GM12891 (cell line): ENCODE data around the gene RIGI.

ENCODE experiments used
- POLR2A ChIP-seq: IDR thresholded peaks from 2 replicates; pipeline ENCODE4 v1.6.1; 2011; ENCODE audit warnings: low read depth, low read length, control low read depth
- POLR2AphosphoS5 ChIP-seq: IDR thresholded peaks from 2 replicates; pipeline ENCODE4 v1.6.1; 2011; ENCODE audit warnings: low read depth, low read length, control low read depth
- TAF1 ChIP-seq: IDR thresholded peaks from 2 replicates; pipeline ENCODE4 v1.6.1; 2011; ENCODE audit warnings: low read depth, low read length, control low read depth

DNA sequence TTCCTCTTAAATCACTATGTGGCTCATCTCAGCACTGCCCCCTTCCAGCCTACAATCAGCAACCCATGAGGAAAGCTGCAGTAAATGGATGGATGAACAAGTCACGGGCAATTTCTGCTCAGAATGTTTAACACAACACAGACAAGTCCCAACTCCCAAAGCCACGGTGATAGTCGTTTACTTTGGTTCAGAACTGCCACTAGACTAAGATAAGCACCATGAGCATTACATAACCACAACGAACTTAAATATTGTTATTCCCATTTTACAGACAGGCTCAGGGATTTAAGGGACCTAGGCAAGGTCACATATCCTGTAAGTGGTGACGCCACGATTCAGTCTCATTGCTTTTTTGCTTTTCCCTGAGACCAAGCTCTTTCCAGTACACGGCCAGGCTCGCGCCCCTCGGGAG is 24.2 kb upstream of the RIGI start:
- TF ChIP-seq POLR2AphosphoS5: no peak
- TF ChIP-seq TAF1: no peak
- no peak for TF ChIP-seq POLR2A
